SKM-1 (cell line): ENCODE results near the gene ZSCAN10.
"Not testable (repeated sequence)": the region's sequence is repeated elsewhere in the genome, so short reads cannot be mapped to it uniquely, and the experiment has no call there.

ENCODE experiments used
- DNase-seq: peaks from one replicate; lab custom pipeline; 2025; ENCODE audit not compliant: unreplicated experiment; lab: John Stamatoyannopoulos, UW

The ZSCAN10 gene

DNA sequence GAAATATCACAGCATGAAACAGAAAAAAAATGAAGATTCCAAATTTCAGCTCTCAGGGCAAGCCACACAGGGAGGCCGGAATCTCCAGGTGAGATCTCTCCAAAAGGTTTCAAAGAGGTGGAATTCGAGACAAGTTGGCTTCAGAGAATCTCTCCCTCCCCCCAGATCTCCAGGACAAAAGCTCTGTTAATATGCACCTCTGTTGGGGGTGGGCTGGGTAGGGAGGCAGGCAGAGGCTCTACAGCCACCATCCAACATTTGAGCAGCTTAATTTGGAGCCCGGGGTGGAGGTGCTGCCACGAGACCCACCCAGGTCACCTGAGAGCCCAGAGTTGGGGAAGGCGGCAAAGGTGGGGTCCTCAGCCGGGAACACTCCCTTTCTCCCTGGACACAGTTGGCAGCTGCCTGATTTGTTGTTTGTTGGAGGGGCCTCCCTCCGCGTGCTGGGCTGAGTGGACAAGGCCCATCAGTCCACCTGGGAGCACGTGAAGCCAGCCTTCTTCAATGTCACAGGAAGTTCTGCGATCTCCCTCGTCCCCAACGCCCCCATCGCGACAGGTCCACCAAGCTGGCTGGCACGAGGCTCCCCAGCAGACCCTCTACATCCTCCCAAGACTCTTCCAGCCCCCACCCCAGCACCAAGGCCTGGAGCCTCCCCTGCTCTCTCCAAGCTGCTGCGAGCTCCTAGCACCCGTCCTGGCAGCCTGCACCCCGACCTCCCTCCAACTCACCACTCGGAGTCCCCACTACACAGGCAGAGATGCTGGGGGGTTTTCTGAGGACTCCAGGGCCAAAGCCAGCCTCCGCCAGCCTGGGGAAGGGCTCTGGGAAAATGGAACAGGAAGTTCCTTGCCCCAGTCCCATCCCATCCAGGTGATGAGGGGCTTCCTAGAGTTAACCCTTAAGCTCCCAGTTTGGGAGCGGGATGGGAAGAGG, at the start of gene ZSCAN10:
TSS of gene ZSCAN10 (minus strand) at position 836 of the 936 bp plus-strand sequence. CDS start 6,357 bp downstream, outside the sequence.
- DNase-seq = no peak

DNA sequence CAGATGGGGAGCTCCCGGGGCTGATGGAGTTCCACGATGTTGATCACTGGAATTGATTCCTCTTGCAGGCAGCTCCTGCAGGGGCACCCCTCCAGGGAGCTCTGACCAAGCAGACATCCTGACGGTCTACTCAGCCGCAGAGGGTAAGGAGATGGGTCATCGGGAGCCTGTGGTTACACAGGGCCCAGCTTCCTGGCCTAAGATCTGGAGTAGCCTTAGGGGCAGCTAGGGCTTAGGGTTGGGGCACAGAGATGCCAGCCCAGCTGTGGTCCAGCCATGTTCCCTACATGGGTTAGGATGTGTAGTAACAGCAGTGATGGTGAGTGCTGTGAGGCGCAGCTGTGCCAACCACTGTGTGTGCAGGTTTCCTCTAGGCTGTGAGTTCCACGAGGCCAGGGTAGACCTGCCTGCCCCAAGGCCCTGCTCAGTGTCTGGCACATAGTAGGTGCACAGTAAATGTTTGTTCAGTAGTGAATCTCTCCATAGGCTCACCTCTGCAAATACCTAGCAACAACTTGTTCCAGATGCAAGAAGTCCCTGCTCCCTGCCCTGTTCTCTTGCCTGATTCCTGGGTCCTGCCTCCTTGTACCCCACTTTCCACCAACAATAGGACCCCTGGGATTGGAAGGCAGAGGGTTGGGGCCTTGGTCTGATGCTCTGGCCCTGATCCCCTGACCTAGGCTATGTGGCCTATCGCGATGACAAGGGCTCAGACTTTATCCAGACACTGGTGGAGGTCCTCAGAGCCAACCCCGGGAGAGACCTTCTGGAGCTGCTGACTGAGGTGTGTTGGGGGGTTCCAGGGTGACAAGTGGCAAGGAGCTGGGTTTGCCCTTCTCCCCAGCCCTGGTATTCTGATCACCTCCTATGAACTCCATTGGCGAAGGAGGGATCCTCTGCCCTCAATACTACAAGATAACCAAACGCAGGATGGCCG, 49.4 kb upstream of the ZSCAN10 start:
- DNase-seq = no peak

DNA sequence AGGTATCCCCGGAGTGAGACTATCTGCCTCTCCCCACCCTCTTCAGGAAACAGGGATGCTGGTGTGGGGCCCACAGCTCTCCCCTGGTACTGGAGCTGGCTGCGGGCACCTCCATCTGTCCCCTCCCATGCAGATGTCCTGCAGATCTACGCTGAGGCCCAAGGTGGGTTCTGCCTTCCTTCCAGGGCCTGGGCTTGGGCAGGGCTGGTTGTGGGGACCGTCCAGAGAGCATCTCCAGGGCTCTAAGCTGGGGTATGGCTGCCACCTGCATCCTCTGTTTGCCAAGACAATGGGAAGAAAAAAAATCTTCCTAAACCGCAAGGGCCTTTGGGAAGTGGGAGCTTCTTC, 48.6 kb upstream of the ZSCAN10 start:
- no peak for DNase-seq

DNA sequence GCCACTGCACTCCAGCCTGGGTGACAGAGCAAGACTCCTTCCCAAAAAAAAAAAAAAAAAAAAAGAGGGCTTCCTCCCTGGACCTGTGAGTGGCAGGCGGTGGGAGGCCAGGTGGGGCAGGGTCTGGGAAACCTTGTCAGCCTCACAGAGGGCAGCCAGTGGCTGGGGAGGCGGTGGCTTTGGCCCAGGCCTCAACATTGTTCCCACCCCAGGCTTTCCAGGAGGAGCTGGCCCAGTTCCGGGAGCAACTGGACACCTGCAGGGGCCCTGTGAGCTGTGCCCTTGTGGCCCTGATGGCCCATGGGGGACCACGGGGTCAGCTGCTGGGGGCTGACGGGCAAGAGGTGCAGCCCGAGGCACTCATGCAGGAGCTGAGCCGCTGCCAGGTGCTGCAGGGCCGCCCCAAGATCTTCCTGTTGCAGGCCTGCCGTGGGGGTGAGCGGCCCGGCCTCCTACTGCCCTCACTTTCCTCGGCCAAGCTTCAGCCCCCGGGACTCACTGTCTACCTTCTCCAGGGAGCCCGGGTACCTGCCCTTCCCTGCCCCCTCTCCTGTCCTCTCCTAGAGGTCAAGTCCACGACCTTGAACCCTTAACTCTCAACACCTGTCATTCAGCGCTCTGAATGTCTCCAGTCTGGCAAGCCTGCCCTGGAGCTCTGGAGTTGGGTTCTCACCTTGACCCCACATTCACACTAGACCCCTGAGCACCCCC, 48.1 kb upstream of the ZSCAN10 start:
- no peak for DNase-seq

DNA sequence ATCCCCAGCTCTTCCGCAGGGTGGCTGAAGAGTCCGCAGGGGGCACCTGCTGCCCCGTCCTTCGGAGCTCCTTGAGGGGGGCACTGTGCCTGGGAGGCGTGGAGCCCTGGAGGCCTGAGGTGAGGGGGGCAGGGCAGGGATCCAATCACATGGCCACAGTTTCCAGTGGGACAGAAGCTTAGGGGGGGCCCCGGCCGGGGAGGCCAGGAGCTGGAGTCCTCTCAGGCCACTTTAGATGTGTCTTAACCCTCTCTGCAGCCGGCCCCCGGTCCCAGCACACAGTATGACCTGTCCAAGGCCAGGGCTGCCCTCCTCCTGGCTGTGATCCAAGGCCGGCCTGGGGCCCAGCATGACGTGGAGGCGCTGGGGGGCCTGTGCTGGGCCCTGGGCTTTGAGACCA, 46.6 kb upstream of the ZSCAN10 start:
- no peak for DNase-seq

DNA sequence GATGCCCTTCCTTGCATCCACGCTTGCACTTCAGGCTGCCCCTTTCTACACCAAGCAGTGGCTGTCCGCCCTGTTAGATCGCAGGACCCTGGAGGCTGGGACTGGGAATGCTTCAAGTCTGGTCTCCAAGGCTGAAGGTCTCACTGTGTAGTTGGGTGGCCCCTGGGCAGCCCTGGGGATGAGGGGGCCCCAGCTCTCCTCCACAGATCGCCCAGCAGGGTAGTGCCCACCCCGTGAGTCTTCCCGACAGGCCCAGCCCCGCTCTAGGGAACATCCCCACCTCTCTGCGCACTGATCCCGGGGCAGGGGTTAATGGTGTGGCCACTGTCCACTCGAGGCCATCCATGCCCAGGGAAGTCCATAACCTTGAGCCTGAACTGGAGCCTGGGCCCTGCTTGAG, 46.1 kb upstream of the ZSCAN10 start:
- no peak for DNase-seq

DNA sequence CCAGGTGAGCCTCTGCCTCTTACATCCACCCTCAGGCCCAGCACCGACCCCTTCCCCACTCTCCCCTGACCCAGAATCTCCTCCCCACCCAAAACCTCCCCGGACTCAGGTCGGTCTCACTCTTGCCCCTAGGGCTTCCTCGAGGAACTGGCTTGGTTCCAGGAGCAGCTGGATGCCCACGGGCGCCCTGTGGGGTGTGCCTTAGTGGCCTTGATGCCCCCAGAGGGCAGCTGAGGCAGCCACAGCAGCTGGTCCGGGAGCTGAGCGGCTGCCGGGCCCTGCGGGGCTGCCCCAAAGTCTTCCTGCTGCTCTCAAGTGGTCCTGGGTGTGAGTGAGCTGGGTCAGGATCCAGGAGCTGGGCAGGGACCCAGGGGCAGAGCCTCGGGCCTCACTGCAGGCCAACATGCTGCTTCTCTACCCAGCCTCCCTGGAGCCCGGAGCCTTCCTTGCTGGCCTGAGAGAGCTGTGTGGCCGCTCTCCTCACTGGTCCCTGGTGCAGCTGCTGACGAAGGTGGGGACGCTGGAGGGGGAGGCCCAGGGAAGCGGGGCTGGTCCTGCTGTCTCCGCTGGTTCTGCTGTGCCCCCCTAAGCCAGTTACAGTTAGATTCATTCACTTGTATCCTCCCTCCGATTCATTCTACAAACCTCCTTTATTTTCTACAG, 45.4 kb upstream of the ZSCAN10 start:
- DNase-seq = no peak

DNA sequence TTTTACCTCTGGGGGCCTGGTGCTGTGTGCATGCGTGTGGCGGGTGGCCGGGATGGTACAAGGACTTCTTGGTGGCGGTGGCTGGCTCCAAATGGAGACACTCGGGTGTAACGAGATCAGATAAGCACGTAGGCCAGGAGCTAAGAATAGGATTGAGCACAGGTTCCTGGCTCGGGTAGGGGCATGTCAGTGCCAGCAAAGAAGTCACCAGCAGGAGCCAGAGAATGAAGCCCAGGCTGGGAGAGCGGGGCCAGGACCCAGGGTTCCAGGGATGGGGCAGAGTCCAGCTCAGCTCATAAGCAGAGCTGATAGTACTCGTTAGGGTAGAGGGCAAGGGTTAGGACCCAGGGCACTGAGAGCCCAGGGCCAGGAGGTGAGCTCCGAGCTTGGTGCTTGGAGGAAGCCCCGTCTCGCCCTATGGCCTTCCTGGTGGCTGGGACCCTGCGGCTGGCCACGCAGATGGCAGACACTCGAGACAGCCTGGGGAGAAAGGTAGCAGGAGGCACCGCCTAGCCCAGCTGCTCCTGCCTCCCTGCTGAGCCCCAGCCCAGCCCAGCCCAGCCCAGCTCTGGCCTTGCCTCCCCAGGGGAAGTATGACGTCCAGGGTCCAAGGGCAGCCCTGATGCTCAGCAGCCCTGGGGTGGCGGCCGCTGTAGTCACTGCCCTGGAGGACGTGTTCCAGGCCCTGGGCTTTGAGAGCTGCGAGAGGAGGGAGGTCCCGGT, 44.7 kb upstream of the ZSCAN10 start:
- DNase-seq = no peak

DNA sequence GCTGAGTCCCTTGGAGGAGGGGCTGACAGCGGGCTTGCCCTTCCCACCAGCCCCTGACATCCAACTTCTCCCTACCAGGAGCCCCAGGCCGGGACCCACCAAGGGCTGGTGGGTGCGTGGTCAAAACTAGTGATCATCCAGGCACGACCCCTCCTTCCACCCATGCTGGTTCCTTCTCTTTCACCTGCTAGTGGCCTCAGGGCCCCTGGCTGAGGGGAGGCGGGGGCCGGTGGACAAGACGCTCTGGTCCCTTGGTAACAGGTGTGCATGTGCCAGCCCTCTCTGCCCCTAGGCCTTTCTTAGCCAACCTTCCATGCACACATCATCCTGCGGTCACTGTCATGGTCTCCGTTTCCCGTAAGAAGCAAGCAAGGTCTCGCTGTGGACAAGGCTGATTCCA, 44.1 kb upstream of the ZSCAN10 start:
- DNase-seq = no peak

DNA sequence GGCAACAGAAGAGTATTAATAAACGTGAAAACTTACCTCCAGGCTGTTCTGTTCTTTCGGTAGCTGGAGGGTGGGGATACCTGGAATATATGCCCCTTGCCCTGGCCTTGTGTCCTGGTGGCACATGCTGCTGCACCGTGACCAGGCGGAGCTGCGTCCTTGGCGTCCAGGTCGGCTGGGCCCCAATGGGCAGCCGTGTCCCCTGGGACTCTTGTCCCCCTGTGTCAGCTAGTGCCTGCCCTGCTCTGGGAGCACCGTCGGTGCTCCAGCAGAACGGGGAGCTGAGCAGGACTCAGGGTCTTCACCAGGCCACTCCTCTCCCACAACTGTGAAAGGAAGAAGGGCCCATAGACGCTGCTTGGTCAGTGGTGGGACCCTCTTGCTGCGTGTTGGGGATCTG, 43.7 kb upstream of the ZSCAN10 start:
- DNase-seq = no peak

DNA sequence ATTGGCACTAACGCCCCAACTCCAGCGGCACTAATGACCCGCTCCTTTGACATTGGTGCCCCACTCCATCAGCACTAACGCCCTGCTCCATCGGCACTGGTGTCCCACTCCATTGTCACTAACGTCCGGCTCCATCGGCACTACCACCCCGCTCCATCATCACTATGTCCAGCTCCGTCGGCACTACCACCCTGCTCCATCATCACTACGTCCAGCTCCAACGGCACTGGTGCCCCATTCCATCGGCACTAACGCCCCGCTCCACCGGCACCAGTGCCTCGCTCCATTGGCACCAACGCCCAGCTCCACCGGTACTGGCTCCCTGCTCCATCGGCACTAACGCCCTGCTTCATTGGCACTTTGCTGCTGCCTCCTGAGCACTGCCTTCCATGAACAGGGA, 43.2 kb upstream of the ZSCAN10 start:
- no peak for DNase-seq

DNA sequence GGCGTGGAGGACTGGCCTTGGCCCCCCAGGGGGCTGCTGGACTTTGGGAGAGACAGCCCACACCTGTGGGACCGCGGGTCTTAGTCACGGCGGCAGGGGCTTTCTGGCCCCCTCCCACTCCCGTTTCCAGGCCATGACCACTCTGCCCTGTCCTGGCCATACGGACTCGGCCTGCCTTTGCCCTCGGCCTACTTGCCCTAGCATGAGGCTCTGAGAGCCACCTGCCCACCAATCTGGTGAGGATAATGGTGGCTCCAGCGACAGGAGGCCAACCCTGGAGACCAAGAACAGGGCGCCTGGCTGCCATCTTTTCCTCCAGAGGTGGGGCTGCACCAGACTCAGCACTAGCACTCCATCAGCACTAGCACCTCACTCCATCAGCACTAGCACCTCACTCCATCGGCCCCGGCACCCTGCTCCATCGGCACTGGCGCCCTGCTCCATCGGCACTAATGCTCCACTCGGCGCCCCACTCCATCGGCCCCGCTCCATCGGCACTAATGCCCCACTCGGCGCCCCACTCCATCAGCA, 42.8 kb upstream of the ZSCAN10 start:
- no peak for DNase-seq

DNA sequence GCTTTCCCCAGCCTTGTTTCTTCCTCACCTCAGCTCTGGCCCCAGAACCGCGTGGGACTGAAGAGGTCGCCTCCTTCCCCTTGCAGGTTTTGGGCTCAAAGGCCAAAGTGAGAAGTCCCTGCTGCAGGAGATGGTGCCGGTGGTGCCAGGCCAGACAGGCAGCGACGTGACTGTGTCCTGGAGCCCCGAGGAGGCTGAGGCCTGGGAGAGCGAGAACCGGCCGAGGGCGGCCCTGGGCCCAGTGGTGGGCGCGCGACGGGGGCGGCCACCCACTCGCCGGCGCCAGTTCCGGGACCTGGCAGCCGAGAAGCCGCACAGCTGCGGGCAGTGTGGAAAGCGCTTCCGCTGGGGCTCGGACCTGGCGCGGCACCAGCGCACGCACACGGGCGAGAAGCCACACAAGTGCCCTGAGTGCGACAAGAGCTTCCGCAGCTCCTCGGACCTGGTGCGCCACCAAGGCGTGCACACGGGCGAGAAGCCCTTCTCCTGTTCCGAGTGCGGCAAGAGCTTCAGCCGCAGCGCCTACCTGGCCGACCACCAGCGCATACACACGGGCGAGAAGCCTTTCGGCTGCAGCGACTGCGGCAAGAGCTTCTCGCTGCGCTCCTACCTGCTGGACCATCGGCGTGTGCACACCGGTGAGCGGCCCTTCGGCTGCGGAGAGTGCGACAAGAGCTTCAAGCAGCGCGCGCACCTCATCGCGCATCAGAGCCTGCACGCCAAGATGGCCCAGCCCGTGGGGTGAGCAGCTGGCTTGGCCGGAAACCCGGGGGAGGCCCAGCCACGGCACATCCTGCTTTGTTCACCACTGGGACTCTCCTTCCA, 41.7 kb upstream of the ZSCAN10 start:
- no peak for DNase-seq

DNA sequence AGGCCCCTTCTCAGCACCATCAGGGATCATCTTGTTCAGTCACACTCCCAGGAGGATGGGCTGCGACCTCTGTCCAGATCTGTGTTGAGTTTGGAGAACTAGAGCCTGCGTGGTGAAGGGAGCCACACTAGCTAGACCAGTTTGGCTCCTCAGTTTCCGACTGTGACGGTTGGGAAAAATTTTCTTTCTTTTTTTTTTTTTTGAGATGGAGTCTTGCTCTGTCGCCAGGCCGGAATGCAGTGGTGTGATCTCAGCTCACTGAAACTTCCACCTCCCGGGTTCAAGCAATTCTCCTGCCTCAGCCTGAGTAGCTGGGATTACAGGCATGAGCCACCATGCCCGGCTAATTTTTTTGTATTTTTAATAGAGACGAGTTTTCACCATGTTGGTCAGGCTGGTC, 40.5 kb upstream of the ZSCAN10 start:
- not testable (repeated sequence) for DNase-seq

DNA sequence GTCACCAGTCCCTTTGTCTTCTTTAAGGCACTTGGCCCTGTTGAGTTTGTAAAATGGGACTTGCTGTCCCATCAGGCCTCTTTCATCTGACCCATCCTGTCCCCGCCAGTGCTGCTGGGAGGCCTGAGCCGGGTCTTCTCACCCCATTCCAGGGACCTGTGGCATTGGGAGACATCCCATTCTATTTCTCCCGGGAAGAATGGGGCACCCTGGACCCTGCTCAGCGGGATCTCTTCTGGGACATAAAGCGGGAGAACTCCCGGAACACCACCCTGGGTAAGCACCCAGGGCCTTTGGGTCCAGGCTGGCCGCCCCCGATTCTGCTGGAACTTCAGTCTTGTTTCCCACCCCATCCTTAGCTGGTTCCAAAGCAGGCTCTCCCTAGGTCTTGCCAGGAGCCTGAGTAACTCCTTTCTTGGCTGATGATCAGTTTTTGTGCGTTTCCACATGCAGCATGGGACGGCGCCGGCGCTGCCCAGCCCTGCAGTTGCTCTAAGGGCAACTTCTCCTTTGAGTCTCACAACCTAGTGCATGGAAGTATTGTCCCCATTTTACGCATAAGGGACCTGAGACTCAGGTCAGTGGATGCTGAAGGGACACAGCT, 39.8 kb upstream of the ZSCAN10 start:
- DNase-seq = no peak

DNA sequence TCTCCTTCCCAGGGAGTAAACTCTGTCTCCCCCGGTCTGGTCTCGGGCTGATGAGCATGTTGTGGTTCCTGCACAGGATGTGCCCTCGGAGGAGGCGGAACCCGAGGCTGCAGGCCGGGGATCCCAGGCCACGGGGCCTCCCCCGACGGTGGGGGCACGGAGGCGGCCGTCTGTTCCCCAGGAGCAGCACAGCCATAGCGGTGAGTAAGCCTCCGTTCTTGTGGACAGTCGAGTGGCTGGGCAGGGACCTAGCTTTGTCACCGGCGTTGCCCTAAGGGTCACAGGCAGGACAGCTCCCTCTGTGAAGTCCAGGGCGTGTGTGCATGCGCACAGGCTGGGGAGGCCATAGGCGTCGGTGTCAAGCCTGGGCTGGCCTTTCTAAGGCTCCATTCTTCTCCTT, 39.2 kb upstream of the ZSCAN10 start:
- no peak for DNase-seq

DNA sequence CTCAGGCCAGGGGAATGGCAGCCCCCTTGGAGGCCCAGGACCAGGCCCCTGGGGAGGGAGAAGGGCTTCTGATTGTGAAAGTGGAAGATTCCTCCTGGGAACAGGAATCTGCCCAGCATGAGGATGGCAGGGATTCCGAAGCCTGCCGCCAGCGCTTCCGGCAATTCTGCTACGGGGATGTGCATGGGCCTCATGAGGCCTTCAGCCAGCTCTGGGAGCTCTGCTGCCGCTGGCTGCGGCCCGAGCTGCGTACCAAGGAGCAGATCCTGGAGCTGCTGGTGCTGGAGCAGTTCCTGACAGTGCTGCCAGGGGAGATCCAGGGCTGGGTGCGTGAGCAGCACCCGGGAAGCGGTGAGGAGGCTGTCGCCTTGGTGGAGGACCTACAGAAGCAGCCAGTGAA, 38.2 kb upstream of the ZSCAN10 start:
- DNase-seq = no peak

DNA sequence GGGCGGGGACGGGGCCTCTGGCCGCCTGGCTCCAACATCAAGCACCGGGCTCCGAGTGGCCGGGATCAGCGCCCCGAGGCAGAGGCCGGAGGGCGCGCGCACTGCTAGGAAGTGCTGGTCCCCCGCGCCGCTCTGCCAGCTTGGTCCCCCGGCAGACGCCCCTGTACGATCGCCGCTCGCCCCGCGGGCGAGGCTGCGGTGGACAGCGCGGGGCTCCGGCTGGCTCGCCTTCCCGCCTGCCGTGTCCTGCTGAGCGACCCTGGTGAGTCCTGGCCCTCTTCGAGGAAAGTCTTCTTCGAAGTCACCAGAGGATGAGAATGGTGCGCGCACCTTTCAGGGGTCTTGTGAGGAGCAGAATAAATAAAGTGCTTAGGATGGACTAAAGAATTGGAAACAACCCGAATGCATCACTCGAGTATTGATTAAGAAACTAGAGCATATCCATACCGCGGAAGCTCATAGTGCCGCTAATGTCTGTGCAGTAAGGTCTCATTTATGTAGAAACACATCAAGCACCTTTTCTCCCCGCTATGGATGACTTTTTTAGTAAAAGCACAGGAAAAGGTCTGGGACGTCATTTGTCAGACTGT, 36.1 kb upstream of the ZSCAN10 start:
- DNase-seq = no peak
